Tibial nerve (tissue), 4 donors: ENCODE results near the gene CYYR1. TPM values are rescaled to one million over a fixed set of nuclear protein-coding genes. Genes with fewer than 3 reads are reported as not detected.

Source experiments
- DNase-seq, 2 donors: peaks; one replicate each; pipeline ENCODE4 v3.0.0-alpha.2; 2019; ENCODE audit warnings: low spot score in 2 of 2
- H3K27ac ChIP-seq, 4 donors: fragments of 200-600 bp; sonication (generic) in 3 of 4; one replicate each; pipeline ENCODE4 v1.5.1; 2017 to 2019; ENCODE audit warnings: mild to moderate bottlenecking in 1 of 4
- H3K27me3 ChIP-seq, 2 donors: fragments of 200-600 bp; sonication (generic) in 1 of 2; one replicate each; pipeline versions ENCODE4 v1.5.1 to v1.6.0; 2017 to 2019
- H3K36me3 ChIP-seq, 3 donors: fragments of 200-600 bp; sonication (generic); one replicate each; pipeline ENCODE4 v1.5.1; 2018 to 2019
- H3K4me1 ChIP-seq, 4 donors: fragments of 200-600 bp; sonication (generic) in 3 of 4; one replicate each; pipeline ENCODE4 v1.5.1; 2017 to 2019
- H3K4me3 ChIP-seq, 4 donors: fragments of 200-600 bp; sonication (generic) in 3 of 4; one replicate each; pipeline ENCODE4 v1.5.1; 2017 to 2019; ENCODE audit warnings: mild to moderate bottlenecking in 1 of 4, moderate library complexity in 1 of 4
- H3K9me3 ChIP-seq, 4 donors: fragments of 200-600 bp; sonication (generic) in 3 of 4; one replicate each; pipeline ENCODE4 v1.5.1; 2017 to 2019
- CTCF ChIP-seq, 5 experiments: fragments of 200-600 bp in 3 of 5; fragments of 450-650 bp in 2 of 5; sonication (generic) in 3 of 5; IDR thresholded peaks; one replicate each; pipeline ENCODE4 v1.5.1; 2016 to 2019; ENCODE audit warnings: antibody characterized with exemption in 5 of 5, mild to moderate bottlenecking in 3 of 5, moderate library complexity in 2 of 5
- EP300 ChIP-seq, 2 donors: sonication (generic); formaldehyde crosslinking; IDR thresholded peaks; one replicate each; pipeline ENCODE4 v1.6.1; 2017; ENCODE audit warnings: antibody characterized with exemption in 2 of 2, mild to moderate bottlenecking in 1 of 2
- POLR2A ChIP-seq, 2 donors: fragments of 450-650 bp; IDR thresholded peaks; one replicate each; pipeline ENCODE4 v1.6.1; 2017; ENCODE audit warnings: antibody characterized with exemption in 2 of 2, mild to moderate bottlenecking in 2 of 2, moderate library complexity in 2 of 2
- WGBS, 2 donors: methylation state at CpG; one replicate each; pipeline ENCODE4 v1.1.5; 2018; 5-methylcytosine and 5-hydroxymethylcytosine counted together
- total RNA-seq, 4 donors: library from RNA; depleted of rRNA; stranded (reverse); fragments of >200 nt; gene quantifications; one replicate each; pipeline ENCODE4 v1.1.0, GENCODE V29; 2016

The CYYR1 gene
- total RNA-seq, 4 donors from 2014 or later = 10.0 to 19.4 (median 14.8) TPM

- TF ChIP-seq CTCF (IDR thresholded peaks at IDR 0.05) (no peak), POLR2A (IDR thresholded peaks at IDR 0.05) (no peak), EP300 (IDR thresholded peaks at IDR 0.05) (no peak)
- WGBS, 2 donors = 83 to 88% methylated on average over 7 of the region's 7 CpGs
- no peaks in the 10 kb centered on the region for H3K27me3 ChIP-seq
- H3K27ac ChIP-seq = no peak overlapping the region
- H3K4me1 ChIP-seq = no peaks in the 10 kb centered on the region
- no peak for DNase-seq
- H3K9me3 ChIP-seq = no peaks in the 10 kb centered on the region
- no peaks in the 10 kb centered on the region for H3K36me3 ChIP-seq
- no peak overlapping the region for H3K4me3 ChIP-seq
Observed at GRCh38 chr21:26544201-26544775, 28.8 kb downstream of the CYYR1 start.

- Histone ChIP-seq H3K4me1 (no peaks in the 10 kb centered on the region), H3K36me3 (no peaks in the 10 kb centered on the region), H3K27ac (no peak overlapping the region), H3K27me3 (no peaks in the 10 kb centered on the region), H3K9me3 (no peaks in the 10 kb centered on the region), H3K4me3 (no peak overlapping the region)
- no peak for DNase-seq
- TF ChIP-seq EP300 (IDR thresholded peaks at IDR 0.05) (no peak), CTCF (IDR thresholded peaks at IDR 0.05) (no peak), POLR2A (IDR thresholded peaks at IDR 0.05) (no peak)
Observed at GRCh38 chr21:26540651-26541050, 32.4 kb downstream of the CYYR1 start.

GRCh38 chr21:26539566-26539965 lies 33.5 kb downstream of the CYYR1 start:
- Histone ChIP-seq H3K36me3 (no peaks in the 10 kb centered on the region), H3K9me3 (no peaks in the 10 kb centered on the region), H3K27me3 (no peaks in the 10 kb centered on the region), H3K27ac (no peak overlapping the region), H3K4me1 (no peaks in the 10 kb centered on the region), H3K4me3 (no peak overlapping the region)
- 92 to 93% methylated on average over 2 of the region's 2 CpGs for WGBS, 2 donors
- no peak for TF ChIP-seq EP300 (IDR thresholded peaks at IDR 0.05)
- no peak for TF ChIP-seq CTCF (IDR thresholded peaks at IDR 0.05)
- TF ChIP-seq POLR2A (IDR thresholded peaks at IDR 0.05) = no peak
- DNase-seq = no peak

GRCh38 chr21:26534517-26534916 lies 38.6 kb downstream of the CYYR1 start:
- Histone ChIP-seq H3K27ac (no peak overlapping the region), H3K36me3 (no peaks in the 10 kb centered on the region), H3K4me3 (no peak overlapping the region), H3K4me1 (no peaks in the 10 kb centered on the region), H3K9me3 (no peaks in the 10 kb centered on the region), H3K27me3 (no peaks in the 10 kb centered on the region)
- DNase-seq = no peak
- TF ChIP-seq CTCF (IDR thresholded peaks at IDR 0.05) (no peak), EP300 (IDR thresholded peaks at IDR 0.05) (no peak), POLR2A (IDR thresholded peaks at IDR 0.05) (no peak)
- 79% methylated on average over 4 of the region's 4 CpGs for WGBS, 2 donors

GRCh38 chr21:26532208-26532607 lies 40.9 kb downstream of the CYYR1 start:
- no peaks in the 10 kb centered on the region for H3K36me3 ChIP-seq
- no peak for DNase-seq
- no peaks in the 10 kb centered on the region for H3K9me3 ChIP-seq
- no peak for TF ChIP-seq POLR2A (IDR thresholded peaks at IDR 0.05)
- TF ChIP-seq EP300 (IDR thresholded peaks at IDR 0.05) = no peak
- no peak for TF ChIP-seq CTCF (IDR thresholded peaks at IDR 0.05)
- no peaks in the 10 kb centered on the region for H3K4me1 ChIP-seq
- no peak overlapping the region for H3K27ac ChIP-seq
- WGBS, 2 donors = 32 to 40% methylated on average over 2 of the region's 2 CpGs
- H3K27me3 ChIP-seq = no peaks in the 10 kb centered on the region
- H3K4me3 ChIP-seq = no peak overlapping the region
